Suprapubic skin (tissue), 4 donors: ENCODE measurements around the gene OR52N1. TPM values are rescaled to one million over a fixed set of nuclear protein-coding genes. Genes with fewer than 3 reads are reported as not detected.

Experiments used
- DNase-seq, 2 donors: peaks; one replicate each; pipeline ENCODE4 v3.0.0-alpha.2; 2019; ENCODE audit warnings: low spot score in 2 of 2
- H3K27ac ChIP-seq: fragments of 200-600 bp; sonication (generic); one replicate; pipeline ENCODE4 v1.5.1; 2019
- H3K27me3 ChIP-seq: fragments of 200-600 bp; sonication (generic); one replicate; pipeline ENCODE4 v1.5.1; 2019
- H3K36me3 ChIP-seq: fragments of 200-600 bp; sonication (generic); one replicate; pipeline ENCODE4 v1.5.1; 2019
- H3K4me1 ChIP-seq: fragments of 200-600 bp; sonication (generic); one replicate; pipeline ENCODE4 v1.5.1; 2019
- H3K4me3 ChIP-seq: fragments of 200-600 bp; sonication (generic); one replicate; pipeline ENCODE4 v1.5.1; 2019; ENCODE audit warnings: mild to moderate bottlenecking
- H3K9me3 ChIP-seq: fragments of 200-600 bp; sonication (generic); one replicate; pipeline ENCODE4 v1.5.1; 2019
- EP300 ChIP-seq: sonication (generic); formaldehyde crosslinking; IDR thresholded peaks from one replicate; pipeline ENCODE4 v1.6.1; 2017; ENCODE audit warnings: antibody characterized with exemption
- POLR2A ChIP-seq, 2 donors: fragments of 450-650 bp; IDR thresholded peaks; one replicate each; pipeline ENCODE4 v1.6.1; 2017; ENCODE audit warnings: antibody characterized with exemption in 2 of 2, mild to moderate bottlenecking in 2 of 2, moderate library complexity in 2 of 2
- POLR2AphosphoS5 ChIP-seq, 3 donors: sonication (generic); formaldehyde crosslinking; IDR thresholded peaks; one replicate each; pipeline ENCODE4 v1.6.1; 2017; ENCODE audit warnings: antibody characterized with exemption in 3 of 3
- WGBS: methylation state at CpG from one replicate; pipeline ENCODE4 v1.1.5; 2018; 5-methylcytosine and 5-hydroxymethylcytosine counted together
- total RNA-seq, 4 donors: library from RNA; depleted of rRNA; stranded (reverse); fragments of >200 nt; gene quantifications; one replicate each; pipeline ENCODE4 v1.1.0, GENCODE V29; 2016
- TF ChIP-seq, protein P1 (sequence below), 2 donors: fragments of 200-600 bp in 1 of 2; fragments of 450-650 bp in 1 of 2; sonication (generic) in 1 of 2; IDR thresholded peaks; one replicate each; pipeline ENCODE4 v1.5.1; 2016 to 2019; ENCODE audit warnings: antibody characterized with exemption in 2 of 2, mild to moderate bottlenecking in 1 of 2, moderate library complexity in 1 of 2

OR52N1 gene
- total RNA-seq, 4 donors from 2014 or later: not detected

DNA sequence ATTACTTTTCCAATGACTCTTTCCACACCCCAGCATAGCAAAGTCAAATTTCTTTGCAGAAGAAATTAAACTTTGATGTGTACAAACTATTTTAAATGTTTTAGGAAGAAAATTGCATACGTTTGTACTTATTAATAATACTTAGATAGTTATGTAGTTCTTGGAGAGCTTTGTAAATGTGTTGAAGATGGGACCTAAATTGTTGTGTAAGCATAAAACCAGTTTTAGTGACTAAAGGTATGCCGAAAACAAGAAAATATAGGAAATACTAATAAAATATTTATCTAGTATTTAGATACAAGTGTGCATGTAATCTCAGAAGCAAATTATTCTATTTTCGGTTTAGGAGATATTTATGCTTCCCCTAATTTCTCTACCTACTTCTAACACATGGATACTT lies 41.2 kb downstream of the OR52N1 start:
- Histone ChIP-seq H3K4me1 (no peaks in the 10 kb centered on the region), H3K36me3 (no peaks in the 10 kb centered on the region), H3K9me3 (no peaks in the 10 kb centered on the region), H3K27ac (no peak overlapping the region), H3K4me3 (no peak overlapping the region), H3K27me3 (no peaks in the 10 kb centered on the region)
- WGBS: 79% methylated on average over 3 of the region's 3 CpGs
- DNase-seq: no peak
- TF ChIP-seq EP300 (no peak), POLR2A (IDR thresholded peaks at IDR 0.05) (no peak), POLR2AphosphoS5 (IDR thresholded peaks at IDR 0.05) (no peak)
- TF ChIP-seq, protein P1, sequence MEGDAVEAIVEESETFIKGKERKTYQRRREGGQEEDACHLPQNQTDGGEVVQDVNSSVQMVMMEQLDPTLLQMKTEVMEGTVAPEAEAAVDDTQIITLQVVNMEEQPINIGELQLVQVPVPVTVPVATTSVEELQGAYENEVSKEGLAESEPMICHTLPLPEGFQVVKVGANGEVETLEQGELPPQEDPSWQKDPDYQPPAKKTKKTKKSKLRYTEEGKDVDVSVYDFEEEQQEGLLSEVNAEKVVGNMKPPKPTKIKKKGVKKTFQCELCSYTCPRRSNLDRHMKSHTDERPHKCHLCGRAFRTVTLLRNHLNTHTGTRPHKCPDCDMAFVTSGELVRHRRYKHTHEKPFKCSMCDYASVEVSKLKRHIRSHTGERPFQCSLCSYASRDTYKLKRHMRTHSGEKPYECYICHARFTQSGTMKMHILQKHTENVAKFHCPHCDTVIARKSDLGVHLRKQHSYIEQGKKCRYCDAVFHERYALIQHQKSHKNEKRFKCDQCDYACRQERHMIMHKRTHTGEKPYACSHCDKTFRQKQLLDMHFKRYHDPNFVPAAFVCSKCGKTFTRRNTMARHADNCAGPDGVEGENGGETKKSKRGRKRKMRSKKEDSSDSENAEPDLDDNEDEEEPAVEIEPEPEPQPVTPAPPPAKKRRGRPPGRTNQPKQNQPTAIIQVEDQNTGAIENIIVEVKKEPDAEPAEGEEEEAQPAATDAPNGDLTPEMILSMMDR (IDR thresholded peaks at IDR 0.05): no peak

DNA sequence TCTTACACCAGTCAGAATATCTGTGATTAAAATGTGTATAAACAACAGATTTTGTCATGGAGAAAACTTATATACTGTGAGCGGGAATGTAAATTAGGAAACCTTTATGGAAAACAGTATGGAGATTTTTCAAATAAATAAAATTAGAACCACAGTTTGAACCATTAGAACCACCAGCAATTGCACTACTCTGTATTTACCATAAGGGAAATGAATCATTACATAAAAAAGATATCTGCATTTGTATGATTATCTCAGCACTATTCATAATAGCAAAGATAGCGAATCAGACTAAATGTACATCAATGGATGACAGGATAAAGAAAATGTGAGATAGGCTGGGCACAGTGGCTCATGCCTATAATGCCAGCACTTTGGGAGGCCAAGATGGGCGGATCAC lies 44.5 kb downstream of the OR52N1 start:
- no peak for DNase-seq

DNA sequence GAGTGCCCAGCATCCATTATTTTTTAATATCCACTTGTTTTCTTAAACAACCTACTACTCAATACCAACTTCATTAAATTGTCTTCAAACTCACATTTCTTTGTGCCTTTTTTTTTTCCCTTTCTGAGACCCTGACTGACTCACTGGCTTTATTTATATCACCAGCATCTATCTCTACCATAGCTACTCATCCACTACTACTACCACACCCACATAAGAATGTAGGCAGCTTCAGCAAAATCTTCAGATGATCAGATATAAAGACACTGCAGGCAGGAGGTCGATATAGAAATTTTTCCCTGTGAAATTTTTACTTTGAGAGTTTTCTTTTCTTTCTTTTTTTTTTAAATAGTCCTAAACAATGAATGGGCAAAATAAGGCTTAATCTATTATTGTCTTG lies 52.6 kb downstream of the OR52N1 start:
- 42% methylated on average over 1 of the region's 1 CpG for WGBS
- H3K27ac ChIP-seq: no peak overlapping the region
- no peak overlapping the region for H3K4me3 ChIP-seq
- H3K27me3 ChIP-seq: no peaks in the 10 kb centered on the region
- H3K9me3 ChIP-seq: no peaks in the 10 kb centered on the region
- H3K4me1 ChIP-seq: no peaks in the 10 kb centered on the region
- H3K36me3 ChIP-seq: no peaks in the 10 kb centered on the region
- no peak for DNase-seq
- no peak for TF ChIP-seq POLR2AphosphoS5 (IDR thresholded peaks at IDR 0.05)
- no peak for TF ChIP-seq POLR2A (IDR thresholded peaks at IDR 0.05)
- TF ChIP-seq, protein P1 (IDR thresholded peaks at IDR 0.05): no peak
- TF ChIP-seq EP300: no peak

More for the DNA sequence above, 44.5 kb downstream of the OR52N1 start:
- Histone ChIP-seq H3K36me3 (no peaks in the 10 kb centered on the region), H3K9me3 (no peaks in the 10 kb centered on the region), H3K27me3 (no peaks in the 10 kb centered on the region), H3K4me1 (no peaks in the 10 kb centered on the region), H3K27ac (no peak overlapping the region), H3K4me3 (no peak overlapping the region)
- WGBS: 71% methylated on average over 3 of the region's 3 CpGs
- TF ChIP-seq POLR2A (IDR thresholded peaks at IDR 0.05): no peak
- TF ChIP-seq, protein P1 (IDR thresholded peaks at IDR 0.05): no peak
- no peak for TF ChIP-seq POLR2AphosphoS5 (IDR thresholded peaks at IDR 0.05)
- TF ChIP-seq EP300: no peak

DNA sequence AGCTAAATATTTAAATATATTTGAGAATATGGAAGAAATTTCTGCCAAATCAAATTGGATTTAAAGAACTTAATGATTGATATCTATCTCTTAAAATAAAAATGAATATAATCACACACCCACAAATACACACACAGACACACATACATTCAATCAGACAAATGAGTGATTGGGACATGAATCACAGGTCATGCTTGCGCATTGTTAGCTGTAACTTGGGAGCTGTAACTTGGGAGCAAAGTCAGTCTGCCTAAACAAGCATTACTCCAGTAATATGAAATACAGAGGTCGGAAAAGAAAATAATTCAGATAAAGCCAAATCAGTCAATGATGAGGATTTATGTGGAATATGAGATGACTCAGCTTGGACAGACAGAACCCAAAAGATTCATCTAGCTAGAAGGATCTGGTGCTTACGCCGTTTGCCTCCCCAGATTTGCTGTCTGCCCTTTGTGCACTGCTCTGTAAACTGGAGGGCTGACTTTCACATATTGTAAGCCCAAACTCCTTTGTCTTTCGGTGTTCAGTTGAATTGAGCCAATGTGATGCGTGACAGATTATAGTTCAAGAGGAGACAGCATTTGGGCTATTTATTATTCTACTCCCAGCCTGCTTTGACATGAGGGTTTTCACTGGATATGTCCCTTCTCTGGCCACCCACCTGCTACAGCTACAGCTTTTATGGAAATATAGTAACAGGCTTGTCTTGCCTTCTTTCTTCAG lies 53.2 kb downstream of the OR52N1 start:
- no peaks in the 10 kb centered on the region for H3K9me3 ChIP-seq
- H3K4me3 ChIP-seq: no peak overlapping the region
- no peak for DNase-seq
- no peak overlapping the region for H3K27ac ChIP-seq
- WGBS: 88% methylated on average over 6 of the region's 6 CpGs
- H3K36me3 ChIP-seq: no peaks in the 10 kb centered on the region
- H3K27me3 ChIP-seq: no peaks in the 10 kb centered on the region
- TF ChIP-seq POLR2A (IDR thresholded peaks at IDR 0.05) (no peak), EP300 (no peak), POLR2AphosphoS5 (IDR thresholded peaks at IDR 0.05) (no peak)
- TF ChIP-seq, protein P1 (IDR thresholded peaks at IDR 0.05): no peak
- no peaks in the 10 kb centered on the region for H3K4me1 ChIP-seq

DNA sequence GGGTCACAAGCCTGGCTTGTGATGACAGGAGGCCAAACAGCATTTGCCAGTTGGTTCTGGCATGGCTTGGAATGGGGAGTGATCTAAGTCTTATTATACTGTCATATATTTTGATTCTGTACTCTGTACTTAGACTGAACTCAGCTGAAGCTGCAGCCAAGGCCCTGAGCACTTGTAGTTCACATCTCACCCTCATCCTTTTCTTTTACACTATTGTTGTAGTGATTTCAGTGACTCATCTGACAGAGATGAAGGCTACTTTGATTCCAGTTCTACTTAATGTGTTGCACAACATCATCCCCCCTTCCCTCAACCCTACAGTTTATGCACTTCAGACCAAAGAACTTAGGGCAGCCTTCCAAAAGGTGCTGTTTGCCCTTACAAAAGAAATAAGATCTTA lies 54.0 kb downstream of the OR52N1 start:
- H3K9me3 ChIP-seq: no peaks in the 10 kb centered on the region
- TF ChIP-seq POLR2AphosphoS5 (IDR thresholded peaks at IDR 0.05) (no peak), POLR2A (IDR thresholded peaks at IDR 0.05) (no peak), EP300 (no peak)
- H3K27me3 ChIP-seq: no peaks in the 10 kb centered on the region
- no peak for DNase-seq
- H3K4me1 ChIP-seq: no peaks in the 10 kb centered on the region
- no peaks in the 10 kb centered on the region for H3K36me3 ChIP-seq
- H3K4me3 ChIP-seq: no peak overlapping the region
- no peak overlapping the region for H3K27ac ChIP-seq

Other genes starting within 250 kb of the OR52N1 start
- 1 to 10 TPM in 1 of 4 donors, under 1 TPM in 1, not detected in 2; 0.85 to 2.1 TPM for gene OR52H1, start 242.7 kb downstream of the OR52N1 start, total RNA-seq
- not detected for gene OR52B6, start 210.4 kb downstream of the OR52N1 start, total RNA-seq
- 1 to 10 TPM in 3 of 4 donors, under 1 TPM in 1; 0.72 to 4.8 (median 1.9) TPM for gene TRIM6, start 194.6 kb downstream of the OR52N1 start, total RNA-seq
- 1 to 10 TPM; 5.0 to 8.4 (median 7.2) TPM for gene TRIM34, start 166.3 kb downstream of the OR52N1 start, total RNA-seq
- gene TRIM5, start 106.2 kb downstream of the OR52N1 start, total RNA-seq: 10 to 100 TPM; 12.3 to 21.7 (median 16.8) TPM
- 10 to 100 TPM in 2 of 4 donors, 1 to 10 TPM in 2; 8.5 to 20.3 (median 13.6) TPM for gene TRIM22, start 101.5 kb downstream of the OR52N1 start, total RNA-seq
- gene OR56B1, start 54.8 kb downstream of the OR52N1 start, total RNA-seq: not detected
- not detected for gene OR52N4, start 37.0 kb downstream of the OR52N1 start, total RNA-seq
- not detected for gene OR52N5, start 7.9 kb downstream of the OR52N1 start, total RNA-seq
- not detected for gene OR52N2, start 17.7 kb upstream of the OR52N1 start, total RNA-seq
- not detected for gene OR52E6, start 50.6 kb upstream of the OR52N1 start, total RNA-seq
- gene OR52E8, start 66.4 kb upstream of the OR52N1 start, total RNA-seq: not detected
- gene OR52E4, start 89.4 kb upstream of the OR52N1 start, total RNA-seq: not detected
- not detected for gene OR52E5, start 101.9 kb upstream of the OR52N1 start, total RNA-seq
- gene OR56A3, start 151.0 kb upstream of the OR52N1 start, total RNA-seq: not detected
- gene OR56A5, start 177.2 kb upstream of the OR52N1 start, total RNA-seq: not detected
- not detected for gene OR52L1, start 195.7 kb upstream of the OR52N1 start, total RNA-seq
- gene OR56A4, start 215.7 kb upstream of the OR52N1 start, total RNA-seq: 1 to 10 TPM in 1 of 4 donors, under 1 TPM in 1, not detected in 2; 0.51 to 2.3 TPM
- 1 to 10 TPM in 1 of 4 donors, under 1 TPM in 2, not detected in 1; 0.25 to 1.2 (median 0.31) TPM for gene OR56A1, start 239.5 kb upstream of the OR52N1 start, total RNA-seq